Islet precursor cell (in vitro differentiated cells): Measurements from ENCODE around the gene CNOT1.
A peak's percentile ranks its signal among the peaks of the same experiment; 100 is the strongest.
"Not testable (repeated sequence)": the region's sequence is repeated elsewhere in the genome, so short reads cannot be mapped to it uniquely, and the experiment has no call there.

ENCODE experiments used
- DNase-seq: peaks from one replicate; pipeline ENCODE4 v3.0.0-alpha.2; 2018

The CNOT1 gene

DNA sequence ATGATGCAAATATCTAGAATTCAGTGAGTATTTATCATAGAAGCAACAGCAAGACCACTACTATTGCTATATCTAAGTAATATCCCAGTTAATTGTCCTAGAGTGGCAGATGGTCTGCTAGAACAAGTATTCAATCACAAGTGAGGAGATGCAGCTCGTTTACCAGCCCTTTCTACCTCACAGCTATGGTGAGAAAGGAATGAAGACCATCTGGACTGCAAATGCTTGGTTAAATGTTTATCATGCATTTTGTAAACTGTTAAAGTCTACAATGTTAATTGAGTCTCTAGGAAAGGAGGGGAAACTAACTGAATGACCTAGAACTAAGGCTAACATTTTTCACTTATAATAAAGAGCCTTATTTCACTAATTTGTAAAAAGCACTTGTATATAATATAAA lies 52.5 kb downstream of the CNOT1 start:
- no peak for DNase-seq

DNA sequence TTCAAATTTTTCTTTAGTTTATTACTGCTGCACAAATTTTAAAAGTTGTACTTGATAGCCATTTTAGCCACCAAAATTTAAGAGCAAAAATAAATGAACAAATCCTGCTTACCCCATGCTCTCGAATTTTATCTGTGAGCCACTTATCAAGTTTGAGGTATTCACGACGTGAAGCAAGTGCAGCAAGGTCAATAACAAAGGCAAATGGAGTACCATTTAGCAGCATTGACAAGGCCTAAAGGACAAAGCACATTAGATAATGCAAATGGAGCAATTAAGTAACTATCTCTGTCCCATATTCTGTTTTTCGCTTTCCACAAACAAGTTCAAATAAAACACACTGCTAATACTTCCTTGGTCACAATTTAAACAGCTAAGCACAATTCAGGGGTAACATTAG lies 54.7 kb downstream of the CNOT1 start:
- DNase-seq = no peak

DNA sequence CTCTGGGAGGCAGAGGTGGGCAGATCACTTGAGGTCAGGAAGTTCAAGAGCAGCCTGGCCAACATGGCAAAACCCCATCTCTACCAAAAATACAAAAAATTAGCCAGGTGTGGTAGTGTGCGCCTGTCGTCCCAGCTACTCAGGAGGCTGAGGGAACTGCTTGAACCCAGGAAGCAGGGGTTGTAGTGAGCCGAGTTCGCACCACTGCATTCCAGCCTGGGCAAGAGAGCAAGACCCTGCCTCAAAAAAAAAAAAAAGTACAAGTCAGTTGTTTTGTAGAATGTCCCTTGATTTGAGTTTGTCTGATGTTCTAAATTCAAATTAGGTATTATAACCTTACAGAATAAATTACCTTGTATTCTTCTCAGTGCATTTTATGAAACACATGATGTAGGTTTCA lies 63.9 kb downstream of the CNOT1 start:
- DNase-seq = not testable (repeated sequence)

DNA sequence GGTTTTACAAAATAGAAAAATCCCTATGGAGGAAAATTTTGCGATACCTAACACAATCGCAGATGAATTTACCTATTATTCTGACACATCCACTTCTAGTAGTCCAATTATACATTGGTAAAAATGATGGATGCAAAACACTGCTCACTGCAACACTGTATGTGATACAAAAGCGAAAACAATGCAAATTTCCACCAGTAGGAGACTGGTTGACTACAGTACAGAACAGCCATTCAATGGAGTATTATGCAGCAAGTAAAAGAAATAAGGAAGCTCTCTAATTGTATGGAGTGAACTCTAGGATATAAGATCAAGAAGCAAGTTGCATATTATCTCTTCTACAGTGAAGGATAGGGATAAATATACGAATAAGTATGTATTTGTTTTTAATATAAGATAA lies 65.9 kb downstream of the CNOT1 start:
- no peak for DNase-seq

DNA sequence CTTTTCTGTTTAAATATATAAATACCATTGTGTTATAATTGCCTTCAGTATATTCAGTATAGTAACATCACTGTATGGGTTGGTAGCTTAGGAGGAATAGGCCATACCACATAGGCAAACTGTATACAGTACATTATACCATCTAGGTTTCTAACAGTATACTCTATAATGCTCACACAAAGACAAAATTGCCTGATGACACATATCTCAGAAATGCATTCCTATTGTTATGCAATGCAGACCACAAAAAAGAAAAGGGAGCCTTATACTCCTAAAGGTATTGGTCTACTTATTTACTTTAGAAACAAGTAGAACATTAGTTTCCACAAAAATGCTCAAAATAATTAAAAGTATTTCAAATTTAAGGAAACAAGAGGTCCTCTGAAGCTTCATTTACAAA lies 66.4 kb downstream of the CNOT1 start:
- no peak for DNase-seq

DNA sequence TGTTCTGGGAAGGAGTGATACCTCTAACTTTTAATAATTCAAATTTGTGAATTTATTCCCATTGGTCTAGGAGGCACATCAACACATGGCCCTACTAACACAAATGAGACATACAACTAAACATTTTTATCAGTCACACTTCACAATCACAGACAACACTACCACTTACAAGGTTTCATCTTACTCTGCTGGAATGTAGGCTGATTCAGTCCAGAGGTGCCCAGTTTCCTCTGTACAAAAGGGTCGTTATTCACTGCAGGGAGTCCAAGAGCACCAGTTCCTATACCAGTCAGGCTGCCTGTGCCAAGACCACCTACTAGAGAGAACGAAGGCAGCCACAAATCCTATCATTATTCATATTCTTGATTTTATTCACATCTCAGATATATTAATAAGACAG lies 72.9 kb downstream of the CNOT1 start:
- no peak for DNase-seq

DNA sequence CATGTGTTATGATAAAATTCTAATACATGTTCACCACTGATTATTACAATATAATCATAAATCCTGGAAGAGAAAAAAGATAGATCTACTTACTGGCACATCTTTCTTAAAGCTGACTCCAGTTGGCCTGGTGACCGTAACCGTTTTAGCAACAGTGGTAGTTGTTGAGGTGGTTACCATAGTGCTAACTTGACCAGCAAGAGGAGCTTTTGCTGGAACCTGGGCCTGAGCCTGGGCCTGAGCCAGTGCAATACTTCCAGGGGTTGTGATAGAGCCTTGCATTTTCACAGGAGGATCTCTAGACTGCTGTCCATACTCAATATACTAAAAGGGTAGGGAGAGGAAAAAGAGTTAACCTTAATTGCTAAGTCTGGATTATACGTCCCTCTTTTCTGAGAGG lies 78.1 kb downstream of the CNOT1 start:
- no peak for DNase-seq

DNA sequence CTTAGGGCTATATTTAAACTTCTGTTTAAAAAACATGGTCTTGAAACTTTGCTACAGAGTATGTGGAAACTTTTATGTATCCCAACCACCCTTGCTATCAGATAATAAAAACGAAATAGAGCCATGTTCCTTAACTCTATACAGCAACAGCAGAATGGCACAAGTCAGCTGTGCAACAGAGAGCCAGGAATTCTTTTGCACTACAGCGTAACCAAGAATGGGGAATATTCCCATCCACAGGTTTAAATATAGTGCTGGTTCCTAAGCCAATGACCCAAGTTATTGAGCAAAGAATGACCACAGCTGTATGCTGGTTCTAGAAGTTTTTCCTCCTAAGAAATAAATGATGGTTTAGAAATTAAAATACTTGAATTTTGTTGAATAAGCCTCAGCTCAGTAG lies 81.2 kb downstream of the CNOT1 start:
- DNase-seq = no peak

DNA sequence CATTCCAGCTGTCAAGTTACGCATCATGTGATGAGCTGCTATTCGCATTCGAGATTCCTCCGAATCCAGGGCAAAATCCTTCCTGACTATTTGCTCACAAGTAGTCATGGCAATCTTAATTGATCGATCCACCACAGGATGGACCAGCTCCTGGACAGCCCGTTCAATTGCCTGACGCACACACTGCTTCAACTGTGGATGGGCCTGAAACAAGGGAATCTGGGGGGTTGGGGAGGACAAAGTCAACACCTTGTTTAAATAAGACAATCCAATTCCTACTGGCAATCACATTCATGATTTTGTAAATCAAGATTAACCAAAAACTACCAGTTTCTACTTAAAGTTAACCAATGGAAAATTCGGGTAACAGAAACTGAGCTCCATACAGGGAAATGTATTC lies 85.9 kb downstream of the CNOT1 start:
- DNase-seq = no peak

DNA sequence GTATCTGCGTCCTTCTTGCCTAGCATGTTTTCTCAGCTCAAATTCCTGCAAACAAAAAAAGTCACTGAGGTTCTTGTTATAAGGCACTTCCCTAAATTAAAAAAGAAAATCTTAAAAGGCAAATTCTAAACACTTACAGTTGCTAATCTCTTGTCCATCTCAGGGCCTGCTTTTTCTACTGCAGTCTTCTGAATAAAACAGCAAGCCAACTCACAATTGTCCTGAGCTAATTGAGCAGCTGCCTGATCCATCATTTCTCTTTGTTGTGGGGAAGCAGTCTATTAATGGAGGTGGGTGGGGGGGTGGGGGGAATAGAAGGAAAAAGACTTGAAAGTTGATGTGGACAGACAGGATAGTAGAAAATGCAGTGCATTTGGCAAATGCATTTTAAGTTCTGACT lies 87.3 kb downstream of the CNOT1 start:
- DNase-seq = no peak

DNA sequence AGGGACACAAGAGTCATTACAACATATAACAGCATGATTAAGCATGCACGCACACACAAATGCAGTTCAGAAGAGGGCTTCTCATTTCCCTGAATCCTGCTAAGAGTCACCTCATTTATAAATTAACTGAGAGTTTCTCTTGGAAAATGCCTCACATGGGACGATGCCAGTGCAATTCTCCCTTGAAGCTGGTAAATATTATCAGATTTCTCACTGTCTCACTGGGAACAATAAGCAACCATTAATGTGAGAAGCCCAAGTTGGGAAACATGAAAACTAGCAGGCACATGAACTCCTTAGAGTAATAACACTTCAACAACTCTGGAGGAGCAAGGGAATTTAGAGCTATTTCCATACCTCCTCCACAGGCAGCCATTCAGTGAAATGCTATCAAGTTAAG lies 87.9 kb downstream of the CNOT1 start:
- no peak for DNase-seq

DNA sequence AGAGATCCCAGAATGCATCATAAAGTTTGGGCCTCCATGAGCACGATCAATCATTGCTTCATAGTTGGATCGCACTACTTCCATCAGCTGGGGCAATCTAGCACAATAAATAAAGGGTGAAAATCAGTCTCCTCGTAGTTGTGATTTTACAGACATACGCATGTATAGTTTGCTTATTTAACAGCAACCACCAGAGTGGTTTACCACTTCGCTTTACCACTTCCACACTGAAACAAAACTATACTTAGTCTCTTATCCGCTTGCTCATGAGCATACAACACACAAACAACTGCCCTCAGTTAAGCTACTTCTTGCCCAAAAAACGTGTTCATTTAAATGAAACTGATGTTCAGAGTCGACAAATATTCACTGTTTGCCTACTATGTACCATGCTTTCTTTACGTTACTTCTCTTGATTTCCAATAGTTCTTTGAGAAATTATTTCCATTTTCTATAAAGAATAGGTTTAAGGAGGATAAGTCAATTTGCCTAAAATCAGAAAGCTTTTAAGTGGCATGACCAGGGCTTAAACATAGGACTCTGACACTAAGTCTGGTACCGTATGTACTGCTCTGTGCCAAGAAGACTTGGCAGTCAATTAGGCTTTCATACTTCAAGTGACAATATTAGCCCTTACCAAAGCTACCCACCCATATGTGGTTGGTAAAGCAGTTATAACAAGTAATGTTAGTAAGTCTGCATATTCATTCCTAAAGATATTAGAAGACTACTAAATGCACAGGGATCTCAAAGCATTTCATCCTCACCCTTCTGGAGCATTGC lies 92.3 kb downstream of the CNOT1 start:
- DNase-seq = no peak

DNA sequence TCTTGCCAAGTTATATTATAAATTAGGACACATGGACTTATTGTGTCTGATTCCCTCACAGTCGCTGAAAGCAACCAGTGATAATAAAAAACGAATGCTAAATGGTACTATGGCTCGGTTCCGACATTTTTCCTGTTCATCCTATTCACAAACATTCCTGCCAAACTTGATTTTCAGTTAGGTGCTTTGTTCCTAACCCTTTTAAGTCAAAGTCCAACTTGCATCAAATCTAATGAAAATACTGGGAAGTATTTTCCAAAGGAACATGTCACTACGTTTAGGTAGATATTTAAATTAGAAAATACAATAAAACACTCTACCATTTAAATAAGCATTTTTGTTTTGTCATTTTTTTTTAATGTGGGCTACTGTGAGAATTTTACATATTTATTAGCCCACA lies 93.3 kb downstream of the CNOT1 start:
- no peak for DNase-seq

DNA sequence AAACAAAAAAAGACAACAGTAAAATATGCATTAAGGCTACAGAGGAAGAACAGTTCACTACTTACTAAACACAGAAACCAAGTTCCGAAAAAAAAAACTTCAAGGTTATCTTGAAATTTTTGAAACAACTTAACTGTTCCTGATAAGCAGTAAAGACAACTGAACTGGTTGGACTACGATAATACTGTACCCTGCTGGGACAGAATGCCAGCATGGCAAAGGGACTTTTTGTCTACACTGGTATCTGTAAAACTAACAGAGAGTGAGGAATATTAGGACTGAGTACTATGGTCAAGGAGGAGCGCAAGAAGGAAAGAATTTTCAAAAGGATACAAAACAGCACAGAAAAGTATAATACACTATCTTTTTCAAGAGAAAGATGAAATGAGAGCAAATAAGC lies 94.5 kb downstream of the CNOT1 start:
- DNase-seq = no peak

DNA sequence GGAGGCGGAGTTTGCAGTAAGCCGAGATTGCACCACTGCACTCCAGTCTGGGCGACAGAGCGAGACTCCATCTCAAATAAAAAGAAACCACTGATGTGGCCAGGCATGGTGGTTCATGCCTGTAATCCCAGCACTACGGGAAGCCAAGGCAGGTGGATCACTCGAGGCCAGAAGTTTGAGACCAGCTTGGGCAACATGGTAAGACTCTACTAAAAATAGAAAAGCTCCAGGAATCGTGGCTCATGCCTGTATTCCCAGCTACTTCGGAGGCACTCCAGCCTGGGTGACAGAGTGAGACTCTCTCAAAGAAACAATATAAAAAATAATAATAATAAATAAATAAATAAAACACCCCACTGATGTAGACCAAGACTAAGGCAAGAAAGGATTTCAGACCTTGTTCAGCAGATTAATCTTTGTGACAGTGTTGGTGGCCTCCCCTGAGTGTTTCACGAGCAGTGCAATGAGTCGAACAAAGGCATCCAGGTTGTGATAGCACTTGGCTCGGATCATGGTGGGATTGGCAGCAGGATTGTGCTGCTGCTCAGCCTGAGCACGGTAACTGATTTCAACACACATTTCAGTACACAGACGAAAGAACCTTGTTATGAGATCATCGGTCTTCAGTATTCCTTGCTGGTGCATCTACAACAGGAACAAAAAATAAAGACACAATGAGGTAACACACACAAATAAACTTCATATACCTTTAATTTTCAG lies 95.7 kb downstream of the CNOT1 start:
- DNase-seq = no peak

DNA sequence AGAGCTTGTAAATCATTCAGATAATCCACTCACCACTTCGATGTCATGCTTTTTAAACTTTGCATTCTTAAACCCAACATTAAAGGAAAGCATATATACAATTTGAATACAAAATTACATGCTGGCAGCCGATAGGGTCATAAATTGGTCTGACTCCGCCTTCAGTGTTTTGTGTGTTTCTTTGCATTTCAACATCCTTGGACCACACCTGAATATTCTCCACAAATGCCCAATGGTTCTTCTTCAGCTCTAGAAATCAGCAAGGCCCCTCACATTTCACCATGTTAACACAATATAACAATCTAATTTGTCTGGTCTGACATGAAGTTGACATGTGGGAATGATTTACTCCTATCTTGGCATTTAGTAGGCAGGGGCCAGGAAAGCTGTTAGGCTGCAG lies 97.2 kb downstream of the CNOT1 start:
- DNase-seq = no peak

DNA sequence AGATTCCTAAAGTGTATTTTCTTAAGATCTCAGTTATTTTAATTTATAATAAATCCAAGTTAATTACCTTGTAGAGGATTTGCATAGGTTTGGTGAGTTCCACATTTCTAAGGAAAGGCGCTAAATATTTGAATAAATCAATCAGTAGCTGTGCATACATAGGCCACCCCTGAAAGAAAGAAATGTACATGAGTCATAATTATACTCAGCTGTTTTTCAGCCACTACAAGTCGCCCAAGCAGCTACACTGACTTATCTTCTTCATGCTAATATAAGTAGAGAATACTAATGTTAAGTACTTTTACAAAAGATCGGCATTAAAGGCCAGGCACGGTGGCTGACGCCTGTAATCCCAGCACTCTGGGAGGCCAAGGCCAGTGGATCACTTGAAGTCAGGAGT lies 99.4 kb downstream of the CNOT1 start:
- DNase-seq = no peak

DNA sequence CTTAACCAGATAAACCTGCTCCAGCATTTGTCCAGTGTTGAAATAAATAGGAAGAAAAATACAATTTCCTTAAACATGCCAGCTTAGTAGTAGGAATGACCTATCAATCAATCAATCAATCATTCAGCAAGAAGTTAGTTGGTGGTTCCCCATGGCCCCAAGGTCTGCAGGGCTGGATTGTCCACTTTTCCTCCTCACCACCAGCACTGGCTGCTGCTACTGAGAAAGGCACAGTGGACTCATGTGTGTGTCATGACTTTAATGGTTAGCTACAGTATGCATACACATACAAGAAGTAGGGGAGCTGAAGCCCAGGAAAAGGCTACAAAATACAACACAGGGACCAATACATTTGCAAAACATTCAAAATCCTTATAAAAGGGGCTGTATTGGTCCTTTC lies 109.9 kb downstream of the CNOT1 start:
- no peak for DNase-seq

DNA sequence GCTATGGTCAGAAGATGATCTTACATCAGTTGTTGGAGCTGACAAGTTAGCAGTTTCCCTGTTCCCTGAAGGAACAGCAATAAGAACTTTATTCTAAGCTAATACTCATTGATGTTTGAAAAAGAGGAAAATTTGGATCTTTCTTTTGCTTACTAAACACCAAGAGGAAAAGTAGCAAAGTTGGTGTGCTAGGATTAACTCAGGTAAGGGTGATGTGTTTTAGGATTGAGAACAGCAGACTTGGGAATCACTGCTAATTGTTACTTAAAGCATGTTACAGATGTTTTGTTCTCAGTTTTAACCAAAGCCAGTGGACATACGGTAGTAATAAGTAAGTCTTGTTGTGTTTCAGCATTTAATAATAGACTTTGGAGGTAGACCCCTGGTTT lies 110.7 kb downstream of the CNOT1 start:
- DNase-seq = no peak

DNA sequence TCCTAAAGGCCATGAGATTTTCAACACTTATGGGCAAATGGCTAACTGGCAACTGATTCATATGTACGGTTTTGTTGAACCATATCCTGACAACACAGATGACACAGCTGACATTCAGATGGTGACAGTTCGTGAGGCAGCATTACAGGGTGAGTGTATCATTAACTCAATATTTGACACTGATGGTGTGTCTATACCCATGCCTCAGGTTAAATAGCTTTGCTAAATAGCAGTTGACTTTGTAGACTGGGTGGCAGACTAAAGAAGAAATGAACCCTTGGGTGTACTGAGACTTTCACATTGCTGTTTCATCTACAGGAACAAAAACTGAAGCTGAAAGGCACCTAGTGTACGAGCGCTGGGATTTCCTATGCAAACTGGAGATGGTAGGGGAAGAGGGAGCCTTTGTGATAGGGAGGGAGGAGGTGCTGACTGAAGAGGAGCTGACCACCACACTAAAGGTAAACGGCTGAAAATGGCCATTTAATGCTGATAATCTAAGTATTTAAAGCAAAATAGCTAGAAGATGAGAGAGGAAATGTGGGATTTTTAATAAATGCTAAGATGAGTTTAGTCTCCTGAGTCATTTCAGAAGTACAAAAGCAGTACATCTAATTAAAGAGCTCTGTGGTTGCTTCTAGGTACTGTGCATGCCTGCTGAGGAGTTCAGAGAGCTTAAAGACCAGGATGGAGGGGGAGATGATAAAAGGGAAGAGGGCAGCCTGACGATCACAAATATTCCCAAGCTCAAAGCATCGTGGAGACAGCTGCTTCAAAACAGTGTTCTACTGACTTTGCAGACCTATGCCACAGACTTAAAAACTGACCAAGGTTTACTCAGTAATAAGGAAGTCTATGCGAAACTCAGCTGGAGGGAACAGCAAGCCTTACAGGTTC lies 111.3 kb downstream of the CNOT1 start:
- no peak for DNase-seq

DNA sequence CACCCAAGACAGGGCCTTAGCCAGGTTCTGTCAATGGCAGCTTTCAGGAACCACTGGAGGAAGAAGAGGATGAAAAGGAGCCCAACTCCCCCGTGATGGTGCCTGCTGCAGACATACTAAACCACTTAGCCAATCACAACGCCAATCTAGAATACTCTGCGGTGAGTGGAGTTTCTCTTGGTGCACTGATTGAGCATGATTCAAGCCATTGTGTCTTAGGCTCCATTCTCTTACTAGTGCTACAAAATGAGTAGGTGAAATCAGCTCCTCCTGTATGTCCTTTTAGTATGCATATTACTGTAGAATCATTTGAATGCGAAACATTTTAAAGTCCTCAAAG lies 112.9 kb downstream of the CNOT1 start:
- DNase-seq = no peak

DNA sequence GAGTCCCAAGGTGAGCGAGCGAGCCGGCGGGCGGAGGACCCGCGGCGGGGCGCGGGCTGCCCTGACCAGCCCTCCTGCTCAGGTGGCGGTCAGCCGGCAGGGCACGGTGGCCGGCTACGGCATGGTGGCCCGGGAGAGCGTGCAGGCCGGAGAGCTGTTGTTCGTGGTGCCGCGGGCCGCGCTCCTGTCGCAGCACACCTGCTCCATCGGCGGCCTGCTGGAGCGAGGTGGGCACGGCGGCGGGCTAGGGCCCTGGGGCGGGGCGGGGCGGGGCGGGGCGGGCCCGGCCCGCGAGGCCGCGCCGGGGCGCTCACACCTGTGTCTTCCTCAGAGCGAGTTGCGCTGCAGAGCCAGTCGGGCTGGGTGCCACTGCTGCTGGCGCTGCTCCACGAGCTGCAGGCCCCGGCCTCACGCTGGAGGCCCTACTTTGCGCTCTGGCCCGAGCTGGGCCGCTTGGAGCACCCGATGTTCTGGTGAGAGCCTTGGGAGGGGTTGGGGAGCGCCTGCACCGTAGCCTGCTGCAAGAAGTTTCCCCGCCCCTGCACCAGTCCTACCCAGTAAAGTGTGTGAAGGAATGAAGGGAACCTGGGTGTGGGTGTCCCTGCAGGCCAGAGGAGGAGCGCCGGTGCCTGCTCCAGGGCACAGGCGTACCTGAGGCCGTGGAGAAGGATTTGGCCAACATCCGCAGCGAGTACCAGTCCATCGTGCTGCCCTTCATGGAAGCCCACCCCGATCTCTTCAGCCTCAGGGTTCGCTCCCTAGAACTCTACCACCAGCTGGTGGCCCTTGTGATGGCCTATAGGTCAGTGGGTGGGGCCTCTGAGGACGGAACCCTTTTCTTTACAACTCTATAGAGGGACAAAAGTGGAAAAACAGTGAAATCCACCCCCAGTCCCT lies 113.5 kb downstream of the CNOT1 start:
- peak; percentile 75 for DNase-seq
